Measurements from ENCODE around the gene GPR132.

The GPR132 gene

GRCh38 chr14:105077649-105077995, 12.4 kb upstream of the GPR132 start:
- TF ChIP-seq CTCF (conservative IDR thresholded peaks at IDR 0.05) = no peak
- no peak for TF ChIP-seq ZFX (IDR thresholded peaks at IDR 0.05)
- no peak overlapping the region for H3K27ac ChIP-seq

GRCh38 chr14:105076805-105077648, 11.8 kb upstream of the GPR132 start:
- no peak overlapping the region for H3K27ac ChIP-seq
- no peak for TF ChIP-seq CTCF (conservative IDR thresholded peaks at IDR 0.05)
- no peak for TF ChIP-seq ZFX (IDR thresholded peaks at IDR 0.05)

- TF ChIP-seq CTCF (conservative IDR thresholded peaks at IDR 0.05) (no peak), ZFX (IDR thresholded peaks at IDR 0.05) (no peak)
- no peak overlapping the region for H3K27ac ChIP-seq
Measured at GRCh38 chr14:105076296-105076804, 11.1 kb upstream of the GPR132 start.

DNA sequence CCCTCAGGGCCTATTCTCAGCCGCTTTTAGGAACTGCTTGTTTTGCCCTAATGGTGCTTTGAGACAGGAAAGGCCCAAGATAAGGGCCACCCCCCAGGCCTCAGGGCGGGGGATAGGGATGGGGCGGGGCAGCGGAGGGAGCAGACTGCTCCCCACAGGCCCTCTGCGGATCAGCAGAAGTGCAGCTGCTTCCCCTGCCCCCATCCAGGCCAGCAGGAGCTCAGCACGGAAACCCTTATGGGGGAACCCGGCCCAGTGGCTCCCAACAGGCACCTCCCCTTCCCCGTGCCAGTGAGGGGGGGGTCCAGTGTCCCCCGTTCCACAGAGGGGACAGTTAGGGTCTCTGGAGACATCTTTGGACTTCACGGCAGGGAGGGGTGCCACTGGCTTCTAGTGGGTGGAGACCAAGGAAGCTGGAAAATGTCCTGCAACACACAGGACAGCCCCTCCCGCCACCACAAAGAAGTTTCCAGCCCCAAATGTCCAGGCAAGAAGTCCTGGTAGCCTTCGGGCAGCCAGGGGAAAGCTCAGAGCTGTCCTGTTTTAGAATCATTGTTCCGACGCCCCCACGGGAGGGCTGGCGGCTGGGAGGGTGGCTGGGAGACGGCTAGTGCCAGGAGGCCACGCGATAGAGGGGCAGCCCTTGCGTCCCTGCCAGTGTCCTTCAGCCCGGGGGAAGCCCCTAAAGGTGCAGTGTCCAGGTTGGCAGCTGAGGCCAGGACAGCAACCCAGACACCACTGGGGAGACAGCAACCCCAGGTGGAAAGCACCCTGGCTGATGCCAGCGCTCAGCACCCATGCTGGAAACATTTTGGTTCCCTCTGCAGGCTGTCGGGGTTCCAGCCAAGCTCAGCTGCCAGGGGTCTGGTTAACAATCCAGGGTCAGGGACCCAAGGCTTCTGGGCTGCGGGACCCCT, 10.4 kb upstream of the GPR132 start:
- no peak overlapping the region for H3K27ac ChIP-seq
- no peak for TF ChIP-seq ZFX (IDR thresholded peaks at IDR 0.05)
- no peak for TF ChIP-seq CTCF (conservative IDR thresholded peaks at IDR 0.05)

DNA sequence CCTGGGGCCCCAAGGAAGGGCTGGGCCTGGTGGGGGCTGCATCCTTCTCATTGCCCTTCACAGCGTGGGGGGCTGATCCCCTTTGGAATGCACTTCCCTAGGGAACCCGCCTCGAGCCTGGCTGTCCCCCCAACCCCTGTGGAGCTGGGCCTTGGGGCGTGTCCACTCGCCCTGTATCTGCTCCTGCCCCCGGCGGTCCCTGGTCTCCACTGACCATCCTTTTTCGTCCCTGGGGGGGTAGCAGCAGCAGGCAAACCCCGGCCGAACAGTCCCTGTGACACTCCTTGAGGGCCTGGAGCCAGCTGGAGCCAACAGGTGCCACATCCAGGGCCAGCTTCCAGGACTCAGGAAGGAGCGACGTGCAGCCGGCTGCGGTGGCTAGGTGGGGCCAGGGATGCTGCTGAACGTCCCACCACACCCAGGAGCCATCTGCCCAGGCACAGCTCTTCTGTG, 9.4 kb upstream of the GPR132 start:
- H3K27ac ChIP-seq = no peak overlapping the region
- no peak for TF ChIP-seq ZFX (IDR thresholded peaks at IDR 0.05)
- no peak for TF ChIP-seq CTCF (conservative IDR thresholded peaks at IDR 0.05)

DNA sequence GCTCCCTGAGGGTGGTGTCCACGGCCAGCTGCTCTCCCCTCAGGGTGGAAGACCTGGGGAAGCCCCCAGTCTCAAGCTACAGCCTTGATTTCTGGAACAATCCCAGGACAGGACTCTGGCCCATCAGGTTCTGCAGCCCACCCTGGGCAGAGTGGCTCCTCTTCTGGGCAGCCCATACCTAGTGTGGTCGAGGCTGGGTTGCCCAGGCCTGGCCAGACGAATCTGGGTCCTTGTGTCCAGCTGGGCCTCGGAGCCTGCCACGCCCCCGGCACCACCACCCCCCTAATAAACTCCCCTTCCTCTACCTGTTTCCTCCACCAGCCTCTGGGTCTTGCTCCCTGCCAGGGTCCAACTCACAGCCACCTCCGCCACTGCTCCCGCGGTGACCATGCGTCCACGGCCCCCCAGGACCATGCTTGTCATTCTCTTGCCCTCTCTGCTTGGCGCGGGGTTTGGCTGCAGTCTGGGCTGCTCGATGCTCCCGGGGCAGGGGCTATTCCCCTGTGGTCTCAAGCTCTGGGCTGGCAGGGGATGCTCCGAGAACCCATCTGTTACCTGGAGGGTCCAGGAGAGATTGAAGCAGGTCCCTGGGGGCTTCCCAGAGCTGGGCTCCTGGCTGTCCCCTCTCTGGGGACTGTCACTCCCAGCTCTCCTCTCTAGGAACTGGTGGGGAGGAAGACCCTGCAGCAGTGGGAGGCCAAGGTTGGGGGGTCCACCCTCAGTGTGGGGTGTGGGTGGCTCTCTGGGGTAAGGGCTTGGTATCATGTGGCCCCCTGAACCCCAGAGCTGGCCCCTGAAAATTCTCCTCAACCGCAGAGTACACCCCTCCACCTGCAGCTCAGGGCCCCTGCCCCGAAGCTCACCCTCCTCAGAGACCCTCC, 8.7 kb upstream of the GPR132 start:
- TF ChIP-seq ZFX (IDR thresholded peaks at IDR 0.05) = no peak
- no peak for TF ChIP-seq CTCF (conservative IDR thresholded peaks at IDR 0.05)
- H3K27ac ChIP-seq = no peak overlapping the region
